ENCODE data around the gene FOXI2. TPM values are rescaled to one million over a fixed set of nuclear protein-coding genes. Genes with fewer than 3 reads are reported as not detected.

Gene FOXI2
- not detected for total RNA-seq (2021; ENCODE audit: unreplicated experiment)
- not detected in 2 replicates for polyA plus RNA-seq (2012)
- Bru-seq, nascent RNA: not detected
- BruChase-seq, experiment 1, labeled RNA remaining after a 6-hour chase: not detected
- not detected for BruChase-seq, experiment 2, labeled RNA remaining after a 2-hour chase
- long read RNA-seq: 0 reads

DNA sequence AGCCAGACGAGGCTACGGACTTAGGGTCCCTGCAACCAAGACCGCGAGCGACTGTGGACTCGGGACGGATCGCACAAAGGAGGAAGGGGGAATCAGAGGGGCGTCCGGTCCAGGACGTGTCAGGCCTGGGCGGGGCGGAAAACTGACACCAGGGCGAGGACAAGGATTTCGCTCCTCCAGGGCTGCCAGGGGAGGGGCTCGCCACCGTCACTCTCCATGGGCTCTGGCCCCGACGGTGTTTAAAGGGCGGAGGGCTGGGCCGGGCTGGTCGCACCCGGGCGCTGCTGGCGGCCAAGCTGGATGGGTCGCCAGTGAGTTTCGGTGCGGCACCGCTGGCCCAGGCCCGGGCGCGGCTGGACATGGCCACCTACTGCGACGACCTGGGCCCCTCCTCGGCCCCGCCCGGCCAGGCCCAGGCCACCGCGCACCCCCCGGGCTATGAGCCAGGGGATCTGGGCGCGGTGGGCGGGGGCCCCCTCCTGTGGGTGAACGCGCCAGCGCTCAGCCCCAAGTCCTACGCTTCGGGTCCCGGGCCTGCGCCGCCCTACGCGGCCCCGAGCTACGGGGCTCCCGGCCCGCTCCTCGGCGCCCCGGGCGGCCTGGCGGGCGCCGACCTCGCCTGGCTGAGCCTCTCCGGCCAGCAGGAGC lies at the start of gene FOXI2:
Gene FOXI2, plus strand, starts transcription at position 271 of the 648 bp plus-strand sequence. Its CDS starts 89 bp downstream, at position 360.
- no peak within 1 kb of the TSS for H3K4me3 ChIP-seq (replicated peaks in 1 of 2; ENCODE audit: low read depth in 1 of 2, low read length in 2 of 2)
- no peaks in the 10 kb centered on the region for H3K36me3 ChIP-seq (ENCODE audit: control insufficient read depth in 1 of 2, insufficient read depth in 2 of 2, low read length in 2 of 2)
- DNase-seq (ENCODE audit: low read depth, low spot score): no peak
- no peak for ATAC-seq
- CTCF ChIA-PET: no interaction called here
- no peak within 1 kb of the TSS for H3K4me2 ChIP-seq (ENCODE audit: low read length)
- no peaks in the 10 kb centered on the region for H4K20me1 ChIP-seq (ENCODE audit: insufficient read depth)
- RAD21 ChIA-PET (ENCODE audit: low non-redundant PET in 1 of 2, low total read pairs in 2 of 2, uncharacterized antibody in 2 of 2, unreplicated experiment in 2 of 2): no interaction called here
- H3K79me2 ChIP-seq (ENCODE audit: insufficient read depth, low read length): no peaks in the 10 kb centered on the region
- peaks cover 28% of the 10 kb centered on the region for H3K27me3 ChIP-seq (ENCODE audit: insufficient read depth, low read length)
- no peaks in the 10 kb centered on the region for H3K9me3 ChIP-seq (ENCODE audit: control insufficient read depth in 1 of 2, insufficient read depth in 1 of 2, low read depth in 1 of 2, low read length in 2 of 2)
- no peak within 1 kb of the TSS for H3K27ac ChIP-seq (ENCODE audit: low read depth, low read length)
- H3K9ac ChIP-seq (ENCODE audit: low read length): no peak within 1 kb of the TSS
- intact Hi-C loops (cut with micrococcal nuclease): no loop called here
- TF ChIP-seq CEBPB (IDR thresholded peaks at IDR 0.05; ENCODE audit: low read depth) (no peak), MAX (IDR thresholded peaks at IDR 0.05) (no peak), JUND (IDR thresholded peaks at IDR 0.05) (no peak), ZBTB33 (IDR thresholded peaks at IDR 0.05; ENCODE audit: extremely low read depth, insufficient replicate concordance, low read length) (no peak), ZFX (IDR thresholded peaks at IDR 0.05) (no peak), SRF (IDR thresholded peaks at IDR 0.05; ENCODE audit: low read depth) (no peak), EGR1 (IDR thresholded peaks at IDR 0.05; ENCODE audit: low read depth) (no peak), TCF7L2 (IDR thresholded peaks at IDR 0.05; ENCODE audit: borderline replicate concordance, extremely low read depth, insufficient read depth, insufficient read length) (no peak)
- TF ChIP-seq, protein P1, sequence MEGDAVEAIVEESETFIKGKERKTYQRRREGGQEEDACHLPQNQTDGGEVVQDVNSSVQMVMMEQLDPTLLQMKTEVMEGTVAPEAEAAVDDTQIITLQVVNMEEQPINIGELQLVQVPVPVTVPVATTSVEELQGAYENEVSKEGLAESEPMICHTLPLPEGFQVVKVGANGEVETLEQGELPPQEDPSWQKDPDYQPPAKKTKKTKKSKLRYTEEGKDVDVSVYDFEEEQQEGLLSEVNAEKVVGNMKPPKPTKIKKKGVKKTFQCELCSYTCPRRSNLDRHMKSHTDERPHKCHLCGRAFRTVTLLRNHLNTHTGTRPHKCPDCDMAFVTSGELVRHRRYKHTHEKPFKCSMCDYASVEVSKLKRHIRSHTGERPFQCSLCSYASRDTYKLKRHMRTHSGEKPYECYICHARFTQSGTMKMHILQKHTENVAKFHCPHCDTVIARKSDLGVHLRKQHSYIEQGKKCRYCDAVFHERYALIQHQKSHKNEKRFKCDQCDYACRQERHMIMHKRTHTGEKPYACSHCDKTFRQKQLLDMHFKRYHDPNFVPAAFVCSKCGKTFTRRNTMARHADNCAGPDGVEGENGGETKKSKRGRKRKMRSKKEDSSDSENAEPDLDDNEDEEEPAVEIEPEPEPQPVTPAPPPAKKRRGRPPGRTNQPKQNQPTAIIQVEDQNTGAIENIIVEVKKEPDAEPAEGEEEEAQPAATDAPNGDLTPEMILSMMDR (IDR thresholded peaks at IDR 0.05 in 2 of 3, conservative IDR thresholded peaks at IDR 0.05 in 1 of 3; ENCODE audit: borderline replicate concordance in 1 of 3, insufficient read depth in 1 of 3, low read depth in 2 of 3, low read length in 2 of 3): no peak
- TF ChIP-seq, protein P2, sequence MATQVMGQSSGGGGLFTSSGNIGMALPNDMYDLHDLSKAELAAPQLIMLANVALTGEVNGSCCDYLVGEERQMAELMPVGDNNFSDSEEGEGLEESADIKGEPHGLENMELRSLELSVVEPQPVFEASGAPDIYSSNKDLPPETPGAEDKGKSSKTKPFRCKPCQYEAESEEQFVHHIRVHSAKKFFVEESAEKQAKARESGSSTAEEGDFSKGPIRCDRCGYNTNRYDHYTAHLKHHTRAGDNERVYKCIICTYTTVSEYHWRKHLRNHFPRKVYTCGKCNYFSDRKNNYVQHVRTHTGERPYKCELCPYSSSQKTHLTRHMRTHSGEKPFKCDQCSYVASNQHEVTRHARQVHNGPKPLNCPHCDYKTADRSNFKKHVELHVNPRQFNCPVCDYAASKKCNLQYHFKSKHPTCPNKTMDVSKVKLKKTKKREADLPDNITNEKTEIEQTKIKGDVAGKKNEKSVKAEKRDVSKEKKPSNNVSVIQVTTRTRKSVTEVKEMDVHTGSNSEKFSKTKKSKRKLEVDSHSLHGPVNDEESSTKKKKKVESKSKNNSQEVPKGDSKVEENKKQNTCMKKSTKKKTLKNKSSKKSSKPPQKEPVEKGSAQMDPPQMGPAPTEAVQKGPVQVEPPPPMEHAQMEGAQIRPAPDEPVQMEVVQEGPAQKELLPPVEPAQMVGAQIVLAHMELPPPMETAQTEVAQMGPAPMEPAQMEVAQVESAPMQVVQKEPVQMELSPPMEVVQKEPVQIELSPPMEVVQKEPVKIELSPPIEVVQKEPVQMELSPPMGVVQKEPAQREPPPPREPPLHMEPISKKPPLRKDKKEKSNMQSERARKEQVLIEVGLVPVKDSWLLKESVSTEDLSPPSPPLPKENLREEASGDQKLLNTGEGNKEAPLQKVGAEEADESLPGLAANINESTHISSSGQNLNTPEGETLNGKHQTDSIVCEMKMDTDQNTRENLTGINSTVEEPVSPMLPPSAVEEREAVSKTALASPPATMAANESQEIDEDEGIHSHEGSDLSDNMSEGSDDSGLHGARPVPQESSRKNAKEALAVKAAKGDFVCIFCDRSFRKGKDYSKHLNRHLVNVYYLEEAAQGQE (IDR thresholded peaks at IDR 0.05; ENCODE audit: low read depth): no peak
- POLR2A ChIA-PET: no interaction called here
- no peak within 1 kb of the TSS for H2AFZ ChIP-seq (ENCODE audit: low read depth, low read length, poor library complexity, severe bottlenecking)
- H3K9me2 ChIP-seq (ENCODE audit: insufficient read depth): no peaks in the 10 kb centered on the region
- BruUV-seq (replicated peaks): no TSS peak
- H3K4me1 ChIP-seq (ENCODE audit: control insufficient read depth in 1 of 2, insufficient read depth in 2 of 2, low read length in 2 of 2): no peaks in the 10 kb centered on the region
